Neutrophil (primary cell): ENCODE results near the gene LAMB2.

Experiments used
- H3K27ac ChIP-seq: fragments of 200-600 bp; sonication (generic); 2 replicates; pipeline ENCODE4 v1.5.1; 2016; ENCODE audit warnings: mild to moderate bottlenecking, moderate library complexity
- H3K27me3 ChIP-seq: fragments of 200-600 bp; sonication (generic); 2 replicates; pipeline ENCODE4 v1.6.0; 2016; ENCODE audit warnings: mild to moderate bottlenecking
- H3K36me3 ChIP-seq: fragments of 200-600 bp; sonication (generic); 2 replicates; pipeline ENCODE4 v1.5.1; 2017
- H3K4me1 ChIP-seq, 2 experiments: fragments of 200-600 bp in 1 of 2; sonication (generic) in 1 of 2; 1 replicate in 1 of 2; 2 replicates in 1 of 2; pipeline versions ENCODE4 v1.5.1 to v1.6.1; 2013 to 2016; ENCODE audit warnings: low read depth in 1 of 2, low read length in 1 of 2, mild to moderate bottlenecking in 1 of 2, moderate library complexity in 1 of 2; ENCODE audit not compliant: control insufficient read depth in 1 of 2, insufficient read depth in 1 of 2
- H3K4me3 ChIP-seq, 2 experiments: fragments of 200-600 bp in 1 of 2; sonication (generic) in 1 of 2; 1 replicate in 1 of 2; 2 replicates in 1 of 2; pipeline ENCODE4 v1.5.1; 2013 to 2016; ENCODE audit warnings: low read depth in 1 of 2, low read length in 1 of 2, mild to moderate bottlenecking in 1 of 2, moderate library complexity in 1 of 2
- H3K9me3 ChIP-seq: fragments of 200-600 bp; sonication (generic); 2 replicates; pipeline ENCODE4 v1.5.1; 2016
- CTCF ChIP-seq: fragments of 200-600 bp; sonication (generic); IDR thresholded peaks from 2 replicates; pipeline ENCODE4 v1.5.1; 2016; ENCODE audit warnings: antibody characterized with exemption

LAMB2 gene

GRCh38 chr3:49174397-49174985, 41.6 kb upstream of the LAMB2 start:
- Histone ChIP-seq H3K4me3 (no peak overlapping the region), H3K27ac (no peak overlapping the region)
- TF ChIP-seq CTCF = no peak

GRCh38 chr3:49173792-49174170, 40.9 kb upstream of the LAMB2 start:
- no peak overlapping the region for H3K27ac ChIP-seq
- TF ChIP-seq CTCF = no peak
- peaks cover 8 to 10% of the 10 kb centered on the region in 2 experiments for H3K4me1 ChIP-seq
- no peaks in the 10 kb centered on the region for H3K36me3 ChIP-seq
- no peaks in the 10 kb centered on the region for H3K9me3 ChIP-seq
- H3K4me3 ChIP-seq = no peak overlapping the region
- H3K27me3 ChIP-seq = peaks cover 2% of the 10 kb centered on the region

More at GRCh38 chr3:49174397-49174985, 41.6 kb upstream of the LAMB2 start:
- H3K36me3 ChIP-seq = no peaks in the 10 kb centered on the region
- H3K27me3 ChIP-seq = no peaks in the 10 kb centered on the region
- peaks cover 8 to 10% of the 10 kb centered on the region in 2 experiments for H3K4me1 ChIP-seq
- H3K9me3 ChIP-seq = no peaks in the 10 kb centered on the region

- Histone ChIP-seq H3K4me3 (no peak overlapping the region), H3K9me3 (no peaks in the 10 kb centered on the region), H3K36me3 (no peaks in the 10 kb centered on the region), H3K27me3 (peaks cover 6% of the 10 kb centered on the region), H3K27ac (no peak overlapping the region), H3K4me1 (peaks cover 8 to 10% of the 10 kb centered on the region in 2 experiments)
- TF ChIP-seq CTCF = no peak
These were observed 40.4 kb upstream of the LAMB2 start for GRCh38 chr3:49173116-49173791.

GRCh38 chr3:49172551-49173041, 39.7 kb upstream of the LAMB2 start:
- Histone ChIP-seq H3K4me1 (peaks cover 8 to 10% of the 10 kb centered on the region in 2 experiments), H3K27me3 (peaks cover 6% of the 10 kb centered on the region), H3K4me3 (peak overlapping the region in 1 of 2 experiments; percentile 84), H3K36me3 (no peaks in the 10 kb centered on the region), H3K27ac (peak overlapping the region; percentile 25), H3K9me3 (no peaks in the 10 kb centered on the region)
- TF ChIP-seq CTCF = no peak

GRCh38 chr3:49171775-49172500, 39.1 kb upstream of the LAMB2 start:
- Histone ChIP-seq H3K4me3 (peak overlapping the region; percentile 70 to 84), H3K9me3 (no peaks in the 10 kb centered on the region), H3K27ac (peak overlapping the region; percentile 68), H3K36me3 (no peaks in the 10 kb centered on the region), H3K27me3 (peaks cover 6% of the 10 kb centered on the region), H3K4me1 (peaks cover 8 to 10% of the 10 kb centered on the region in 2 experiments)
- TF ChIP-seq CTCF = no peak
